DOHH2 (cell line): ENCODE data around the gene MAOA.

Experiments used
- EZH2phosphoT487 ChIP-seq: fragments of 200-600 bp; sonication (generic); IDR thresholded peaks from 2 replicates; pipeline ENCODE4 v1.6.1; 2017; ENCODE audit warnings: borderline replicate concordance, mild to moderate bottlenecking, antibody characterized with exemption, low read length, moderate library complexity, mixed read lengths
- TF ChIP-seq, protein P1 (sequence below): fragments of 200-600 bp; sonication (generic); IDR thresholded peaks from one replicate; pipeline ENCODE4 v1.5.1; 2014; ENCODE audit warnings: antibody characterized with exemption, mild to moderate bottlenecking, low read depth, low read length; ENCODE audit not compliant: poor library complexity, severe bottlenecking

- TF ChIP-seq, protein P1, sequence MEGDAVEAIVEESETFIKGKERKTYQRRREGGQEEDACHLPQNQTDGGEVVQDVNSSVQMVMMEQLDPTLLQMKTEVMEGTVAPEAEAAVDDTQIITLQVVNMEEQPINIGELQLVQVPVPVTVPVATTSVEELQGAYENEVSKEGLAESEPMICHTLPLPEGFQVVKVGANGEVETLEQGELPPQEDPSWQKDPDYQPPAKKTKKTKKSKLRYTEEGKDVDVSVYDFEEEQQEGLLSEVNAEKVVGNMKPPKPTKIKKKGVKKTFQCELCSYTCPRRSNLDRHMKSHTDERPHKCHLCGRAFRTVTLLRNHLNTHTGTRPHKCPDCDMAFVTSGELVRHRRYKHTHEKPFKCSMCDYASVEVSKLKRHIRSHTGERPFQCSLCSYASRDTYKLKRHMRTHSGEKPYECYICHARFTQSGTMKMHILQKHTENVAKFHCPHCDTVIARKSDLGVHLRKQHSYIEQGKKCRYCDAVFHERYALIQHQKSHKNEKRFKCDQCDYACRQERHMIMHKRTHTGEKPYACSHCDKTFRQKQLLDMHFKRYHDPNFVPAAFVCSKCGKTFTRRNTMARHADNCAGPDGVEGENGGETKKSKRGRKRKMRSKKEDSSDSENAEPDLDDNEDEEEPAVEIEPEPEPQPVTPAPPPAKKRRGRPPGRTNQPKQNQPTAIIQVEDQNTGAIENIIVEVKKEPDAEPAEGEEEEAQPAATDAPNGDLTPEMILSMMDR, result no peak
- TF ChIP-seq EZH2phosphoT487, result no peak
Measured at GRCh38 chrX:43702079-43702524, 46.0 kb downstream of the MAOA start.
